MM.1S (cell line): ENCODE results near the gene GCGR.

Source experiments
- DNase-seq: peaks from one replicate; pipeline ENCODE4 v3.0.0-alpha.2; 2015
- H2AFZ ChIP-seq: fragments of 300-600 bp; sonication (generic); 2 replicates; pipeline ENCODE4 v1.6.0; 2016; ENCODE audit warnings: antibody characterized with exemption, low read length
- H3F3A ChIP-seq: fragments of 300-600 bp; sonication (generic); 2 replicates; pipeline ENCODE4 v1.6.1; 2016; ENCODE audit warnings: mild to moderate bottlenecking, antibody characterized with exemption, low read length, moderate library complexity, mixed read lengths; ENCODE audit not compliant: insufficient read depth
- H3K27ac ChIP-seq: fragments of 300-600 bp; sonication (generic); 2 replicates; pipeline ENCODE4 v1.5.1; 2016; ENCODE audit warnings: mild to moderate bottlenecking, low read length
- H3K27me3 ChIP-seq: fragments of 300-600 bp; sonication (generic); replicated peaks from 2 replicates; pipeline ENCODE4 v1.6.0; 2016; ENCODE audit warnings: low read length; ENCODE audit not compliant: insufficient read depth
- H3K36me3 ChIP-seq: fragments of 300-600 bp; sonication (generic); replicated peaks from 2 replicates; pipeline ENCODE4 v1.6.1; 2016; ENCODE audit warnings: mild to moderate bottlenecking, low read length, mixed read lengths; ENCODE audit not compliant: insufficient read depth
- H3K4me1 ChIP-seq: fragments of 300-600 bp; sonication (generic); 2 replicates; pipeline ENCODE4 v1.6.1; 2016; ENCODE audit warnings: low read length, mixed read lengths
- H3K4me2 ChIP-seq: fragments of 300-600 bp; sonication (generic); 2 replicates; pipeline ENCODE4 v1.6.0; 2016; ENCODE audit warnings: low read depth, low read length
- H3K4me3 ChIP-seq: fragments of 300-600 bp; sonication (generic); 2 replicates; pipeline ENCODE4 v1.5.1; 2016; ENCODE audit warnings: low read length, mixed read lengths
- H3K79me2 ChIP-seq: fragments of 300-600 bp; sonication (generic); 2 replicates; pipeline ENCODE4 v1.6.1; 2016; ENCODE audit warnings: mixed run types, low read length, mixed read lengths
- H3K9ac ChIP-seq: fragments of 300-600 bp; sonication (generic); 2 replicates; pipeline ENCODE4 v1.6.1; 2016; ENCODE audit warnings: low read length, mixed read lengths
- H3K9me2 ChIP-seq: fragments of 300-600 bp; sonication (generic); replicated peaks from 2 replicates; pipeline ENCODE4 v1.6.1; 2016; ENCODE audit warnings: mild to moderate bottlenecking, low read length, mixed read lengths; ENCODE audit not compliant: insufficient read depth
- H3K9me3 ChIP-seq: fragments of 300-600 bp; sonication (generic); replicated peaks from 2 replicates; pipeline ENCODE4 v1.6.1; 2016; ENCODE audit warnings: mild to moderate bottlenecking, low read length, mixed read lengths; ENCODE audit not compliant: insufficient read depth
- H4K20me1 ChIP-seq: fragments of 300-600 bp; sonication (generic); 2 replicates; pipeline ENCODE4 v1.6.1; 2016; ENCODE audit warnings: mild to moderate bottlenecking, low read length, moderate library complexity, mixed read lengths; ENCODE audit not compliant: insufficient read depth
- CTCF ChIP-seq: fragments of 300-600 bp; sonication (generic); IDR thresholded peaks from 2 replicates; pipeline ENCODE4 v1.5.1; 2016; ENCODE audit warnings: antibody characterized with exemption, low read length, mixed read lengths
- EZH2 ChIP-seq: fragments of 300-600 bp; sonication (generic); optimal IDR thresholded peaks from 2 replicates; pipeline ENCODE3; 2017; ENCODE audit warnings: low read depth, mild to moderate bottlenecking, antibody characterized with exemption, low read length, mixed read lengths
- EZH2phosphoT487 ChIP-seq: fragments of 300-600 bp; sonication (generic); IDR thresholded peaks from 2 replicates; pipeline ENCODE4 v1.6.1; 2018; ENCODE audit warnings: antibody characterized with exemption, low read length

The GCGR gene

GRCh38 chr17:81803728-81804558 is at the start of gene GCGR:
TSS of gene GCGR (plus strand) at chr17:81804150. CDS start at chr17:81809019, 4,869 bp downstream.
- H2AFZ ChIP-seq = no peak within 1 kb of the TSS
- H3F3A ChIP-seq = no peaks in the 10 kb centered on the region
- no peak within 1 kb of the TSS for H3K9ac ChIP-seq

GRCh38 chr17:81792675-81793615 is 11.0 kb upstream of the GCGR start:
- Histone ChIP-seq H4K20me1 (no peaks in the 10 kb centered on the region), H3F3A (no peaks in the 10 kb centered on the region), H3K27me3 (peaks cover 19% of the 10 kb centered on the region), H2AFZ (no peak overlapping the region), H3K27ac (no peak overlapping the region), H3K9ac (no peak overlapping the region), H3K4me3 (no peak overlapping the region), H3K9me3 (no peaks in the 10 kb centered on the region), H3K4me2 (no peak overlapping the region), H3K79me2 (no peaks in the 10 kb centered on the region), H3K36me3 (no peaks in the 10 kb centered on the region), H3K9me2 (no peaks in the 10 kb centered on the region), H3K4me1 (no peaks in the 10 kb centered on the region)
- TF ChIP-seq CTCF (no peak), EZH2phosphoT487 (no peak), EZH2 (no peak)
- DNase-seq = no peak

More at GRCh38 chr17:81803728-81804558, at the start of gene GCGR:
- no peaks in the 10 kb centered on the region for H4K20me1 ChIP-seq
- H3K36me3 ChIP-seq = no peaks in the 10 kb centered on the region
- H3K4me1 ChIP-seq = no peaks in the 10 kb centered on the region
- H3K9me3 ChIP-seq = no peaks in the 10 kb centered on the region
- DNase-seq = no peak
- no peak for TF ChIP-seq CTCF
- TF ChIP-seq EZH2phosphoT487 = no peak
- TF ChIP-seq EZH2 = no peak
- no peak within 1 kb of the TSS for H3K4me3 ChIP-seq
- no peak within 1 kb of the TSS for H3K4me2 ChIP-seq
- H3K79me2 ChIP-seq = no peaks in the 10 kb centered on the region
- no peak within 1 kb of the TSS for H3K27ac ChIP-seq
- H3K27me3 ChIP-seq = peaks cover 92% of the 10 kb centered on the region
- H3K9me2 ChIP-seq = no peaks in the 10 kb centered on the region

- no peaks in the 10 kb centered on the region for H3K9me3 ChIP-seq
- H3K4me3 ChIP-seq = no peak overlapping the region
- peaks cover 19% of the 10 kb centered on the region for H3K27me3 ChIP-seq
- no peaks in the 10 kb centered on the region for H4K20me1 ChIP-seq
- DNase-seq = no peak
- no peaks in the 10 kb centered on the region for H3K4me1 ChIP-seq
- no peak overlapping the region for H3K27ac ChIP-seq
- no peak overlapping the region for H3K9ac ChIP-seq
- H3K79me2 ChIP-seq = no peaks in the 10 kb centered on the region
- H2AFZ ChIP-seq = no peak overlapping the region
- no peaks in the 10 kb centered on the region for H3K9me2 ChIP-seq
- no peaks in the 10 kb centered on the region for H3K36me3 ChIP-seq
- TF ChIP-seq EZH2phosphoT487 = no peak
- H3K4me2 ChIP-seq = no peak overlapping the region
- no peaks in the 10 kb centered on the region for H3F3A ChIP-seq
Observed at GRCh38 chr17:81794074-81794476, 9.9 kb upstream of the GCGR start.
